ENCODE data around the gene COL3A1. TPM values are rescaled to one million over a fixed set of nuclear protein-coding genes. Genes with fewer than 3 reads are reported as not detected.

COL3A1 gene
- total RNA-seq, 1 donor from 2014 or later = 1,124 TPM

DNA sequence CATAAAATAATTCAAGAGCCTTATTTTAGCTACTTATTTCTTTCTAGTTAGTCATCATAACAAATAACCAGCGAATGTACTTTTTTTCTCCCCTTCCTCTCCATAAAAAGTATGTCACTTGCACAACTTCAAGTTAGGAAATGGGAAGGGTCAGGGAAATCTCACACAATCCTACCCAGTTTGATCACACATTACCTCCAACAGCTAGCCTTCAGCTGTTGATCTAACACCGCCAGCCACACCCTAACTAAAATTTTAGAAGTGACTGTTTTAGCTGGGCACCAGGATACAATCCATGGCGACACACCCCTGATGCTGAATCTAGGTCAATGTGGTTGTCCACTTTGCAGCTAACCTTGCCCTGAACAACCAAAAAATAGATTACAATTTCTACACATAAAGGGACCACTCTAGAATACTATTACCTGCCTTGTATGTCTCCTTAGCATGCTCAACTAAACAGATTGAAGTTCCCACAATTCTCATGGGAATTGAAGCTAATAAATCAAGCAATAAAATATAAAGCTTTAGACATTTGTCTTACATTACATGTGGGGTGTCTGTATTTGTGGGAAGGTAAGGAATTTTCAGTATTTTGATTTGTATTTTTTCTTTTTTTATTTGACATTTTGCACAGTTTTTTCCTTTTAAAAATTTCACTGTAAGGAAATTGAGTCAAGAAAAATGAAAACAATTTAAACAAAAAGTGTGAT is 7.3 kb upstream of the COL3A1 start:
- Mint-ChIP-seq H3K36me3 (no peaks in the 10 kb centered on the region), H3K4me3 (no peak overlapping the region), H3K27me3 (no peaks in the 10 kb centered on the region), H3K27ac (no peak overlapping the region), H3K9me3 (no peaks in the 10 kb centered on the region), H3K4me1 (ENCODE audit: unreplicated experiment) (peaks cover 9% of the 10 kb centered on the region)
- TF ChIP-seq, protein P1, sequence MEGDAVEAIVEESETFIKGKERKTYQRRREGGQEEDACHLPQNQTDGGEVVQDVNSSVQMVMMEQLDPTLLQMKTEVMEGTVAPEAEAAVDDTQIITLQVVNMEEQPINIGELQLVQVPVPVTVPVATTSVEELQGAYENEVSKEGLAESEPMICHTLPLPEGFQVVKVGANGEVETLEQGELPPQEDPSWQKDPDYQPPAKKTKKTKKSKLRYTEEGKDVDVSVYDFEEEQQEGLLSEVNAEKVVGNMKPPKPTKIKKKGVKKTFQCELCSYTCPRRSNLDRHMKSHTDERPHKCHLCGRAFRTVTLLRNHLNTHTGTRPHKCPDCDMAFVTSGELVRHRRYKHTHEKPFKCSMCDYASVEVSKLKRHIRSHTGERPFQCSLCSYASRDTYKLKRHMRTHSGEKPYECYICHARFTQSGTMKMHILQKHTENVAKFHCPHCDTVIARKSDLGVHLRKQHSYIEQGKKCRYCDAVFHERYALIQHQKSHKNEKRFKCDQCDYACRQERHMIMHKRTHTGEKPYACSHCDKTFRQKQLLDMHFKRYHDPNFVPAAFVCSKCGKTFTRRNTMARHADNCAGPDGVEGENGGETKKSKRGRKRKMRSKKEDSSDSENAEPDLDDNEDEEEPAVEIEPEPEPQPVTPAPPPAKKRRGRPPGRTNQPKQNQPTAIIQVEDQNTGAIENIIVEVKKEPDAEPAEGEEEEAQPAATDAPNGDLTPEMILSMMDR (conservative IDR thresholded peaks at IDR 0.05) = no peak
- no peak for DNase-seq (ENCODE audit: extremely low spot score, unreplicated experiment)

DNA sequence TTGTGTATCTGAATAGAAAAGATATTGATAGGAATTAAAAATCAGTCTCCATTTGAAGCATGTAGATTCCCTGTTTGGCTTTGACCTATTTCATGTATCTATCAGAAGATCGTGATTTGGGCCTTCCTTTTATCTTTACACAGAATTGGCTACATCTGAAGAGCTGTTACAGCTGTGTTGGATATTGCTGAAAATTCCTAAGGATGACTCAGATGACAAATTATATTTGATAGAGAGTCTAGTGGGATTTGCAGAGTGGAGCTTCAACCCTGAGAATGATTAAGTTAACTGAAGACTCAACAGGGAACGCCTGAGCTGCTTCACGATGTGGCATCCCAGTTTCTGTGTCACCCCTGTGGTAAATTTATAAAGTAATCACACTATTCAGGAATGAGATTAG is 4.9 kb upstream of the COL3A1 start:
- H3K27ac Mint-ChIP-seq = no peak overlapping the region

DNA sequence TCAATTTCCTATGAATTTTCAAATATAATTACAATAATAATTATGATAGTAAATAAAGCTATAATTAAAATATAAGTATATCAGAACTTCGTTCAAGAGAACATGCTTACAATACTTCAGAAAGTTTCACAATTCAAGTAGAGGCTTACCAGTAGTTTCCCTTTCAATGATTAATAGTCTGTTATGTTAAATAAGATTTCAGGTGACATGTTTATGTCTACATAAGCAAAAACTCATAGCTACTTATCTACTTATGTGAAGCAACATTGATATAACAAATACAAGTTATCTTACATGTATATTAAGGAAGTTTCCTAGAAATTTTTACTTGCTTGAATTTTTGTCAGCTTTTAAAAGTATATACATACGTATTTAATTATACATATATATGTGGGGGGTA is 4.5 kb upstream of the COL3A1 start:
- peaks cover 9% of the 10 kb centered on the region for H3K4me1 Mint-ChIP-seq (ENCODE audit: unreplicated experiment)
- no peaks in the 10 kb centered on the region for H3K36me3 Mint-ChIP-seq
- TF ChIP-seq, protein P1 (conservative IDR thresholded peaks at IDR 0.05) = no peak
- H3K27me3 Mint-ChIP-seq = no peaks in the 10 kb centered on the region
- no peak overlapping the region for H3K27ac Mint-ChIP-seq
- H3K9me3 Mint-ChIP-seq = no peaks in the 10 kb centered on the region
- DNase-seq (ENCODE audit: extremely low spot score, unreplicated experiment) = no peak
- H3K4me3 Mint-ChIP-seq = no peak overlapping the region

More for the DNA sequence above, 4.9 kb upstream of the COL3A1 start:
- H3K27me3 Mint-ChIP-seq = no peaks in the 10 kb centered on the region
- TF ChIP-seq, protein P1 (conservative IDR thresholded peaks at IDR 0.05) = no peak
- H3K4me1 Mint-ChIP-seq (ENCODE audit: unreplicated experiment) = peaks cover 9% of the 10 kb centered on the region
- DNase-seq (ENCODE audit: extremely low spot score, unreplicated experiment) = no peak
- H3K36me3 Mint-ChIP-seq = no peaks in the 10 kb centered on the region
- H3K4me3 Mint-ChIP-seq = no peak overlapping the region
- no peaks in the 10 kb centered on the region for H3K9me3 Mint-ChIP-seq

DNA sequence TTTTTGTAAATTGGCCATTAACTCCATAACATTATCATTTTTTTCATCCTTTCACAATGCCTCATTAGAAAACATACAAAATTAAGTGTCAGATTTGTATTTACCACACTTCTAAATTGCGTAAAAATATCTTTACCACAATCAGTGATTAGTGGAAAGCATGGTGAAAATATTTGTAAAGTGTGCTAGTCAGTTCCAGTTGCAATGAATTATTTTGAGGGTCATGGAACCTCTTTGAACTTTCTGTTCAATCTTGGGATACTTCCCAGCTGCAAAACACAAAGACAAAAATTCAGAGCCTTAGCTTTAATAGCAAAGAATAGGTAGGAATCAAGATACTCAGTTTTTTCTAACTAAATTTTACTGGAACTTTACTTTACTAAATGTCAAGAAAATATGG is 4.0 kb upstream of the COL3A1 start:
- H3K27ac Mint-ChIP-seq = no peak overlapping the region
- no peak for DNase-seq (ENCODE audit: extremely low spot score, unreplicated experiment)
- H3K4me1 Mint-ChIP-seq (ENCODE audit: unreplicated experiment) = peaks cover 9% of the 10 kb centered on the region

DNA sequence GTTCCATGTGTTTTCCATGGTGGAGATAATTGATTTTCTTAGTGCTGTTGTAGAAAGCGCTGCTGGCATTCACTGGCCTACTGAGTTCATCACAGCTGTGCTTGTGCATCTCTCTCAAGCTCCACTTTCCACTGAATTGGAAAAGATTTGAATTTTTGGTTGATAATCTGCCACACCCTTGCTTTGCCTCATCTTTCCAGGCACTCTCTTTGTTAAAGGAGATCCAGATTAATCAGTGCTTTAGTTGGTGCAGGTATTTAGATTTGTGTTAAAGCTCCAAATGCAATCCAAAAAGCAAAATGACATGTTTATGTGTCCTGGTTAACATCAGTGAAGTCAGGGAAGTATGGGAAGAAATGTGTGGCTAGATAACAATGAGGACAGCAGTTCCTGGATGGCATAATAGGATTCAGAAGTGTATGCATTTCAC is 2.7 kb upstream of the COL3A1 start:
- TF ChIP-seq, protein P1 (conservative IDR thresholded peaks at IDR 0.05) = no peak
- Mint-ChIP-seq H3K4me1 (ENCODE audit: unreplicated experiment) (peaks cover 9% of the 10 kb centered on the region), H3K27me3 (no peaks in the 10 kb centered on the region), H3K36me3 (peaks cover 5% of the 10 kb centered on the region), H3K27ac (peak overlapping the region; percentile 29), H3K9me3 (no peaks in the 10 kb centered on the region), H3K4me3 (no peak overlapping the region)
- DNase-seq (ENCODE audit: extremely low spot score, unreplicated experiment) = no peak

More for the DNA sequence above, 4.0 kb upstream of the COL3A1 start:
- Mint-ChIP-seq H3K27me3 (no peaks in the 10 kb centered on the region), H3K9me3 (no peaks in the 10 kb centered on the region), H3K36me3 (no peaks in the 10 kb centered on the region), H3K4me3 (no peak overlapping the region)
- TF ChIP-seq, protein P1 (conservative IDR thresholded peaks at IDR 0.05) = no peak

All from type B pancreatic cell (in vitro differentiated cells).